DND-41 (cell line): ENCODE measurements around the gene TMTC1.

Experiments
- EZH2 ChIP-seq: IDR thresholded peaks from 3 replicates; pipeline ENCODE4 v1.6.1; 2012; ENCODE audit warnings: borderline replicate concordance, low read depth, mild to moderate bottlenecking, moderate library complexity, low read length, inconsistent platforms; ENCODE audit not compliant: severe bottlenecking
- TF ChIP-seq, protein P1 (sequence below): IDR thresholded peaks from 2 replicates; pipeline ENCODE4 v1.5.1; 2012; ENCODE audit warnings: borderline replicate concordance, low read length, moderate library complexity, mild to moderate bottlenecking; ENCODE audit not compliant: poor library complexity, severe bottlenecking; ENCODE audit errors: extremely low read depth

DNA sequence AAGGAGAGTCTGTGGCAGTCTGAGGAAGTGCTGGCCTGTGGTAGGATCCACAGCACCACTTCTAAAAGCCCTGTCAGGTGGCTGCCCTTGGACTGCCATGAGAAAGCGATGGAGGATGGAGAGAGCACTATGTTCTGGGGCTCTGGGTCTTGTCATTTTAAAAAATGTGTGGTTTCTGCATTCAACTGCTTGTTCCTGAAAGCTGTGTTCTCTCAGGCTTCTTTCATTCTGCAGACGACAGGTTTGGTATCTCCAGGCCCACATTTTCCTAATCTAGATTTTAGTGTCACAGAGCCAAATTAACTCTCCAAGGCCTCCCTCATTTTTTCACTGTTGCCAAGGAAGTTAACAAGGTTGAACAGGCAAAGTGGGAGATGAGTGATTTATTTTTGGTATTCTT, 296.8 kb downstream of the TMTC1 start:
- TF ChIP-seq, protein P1, sequence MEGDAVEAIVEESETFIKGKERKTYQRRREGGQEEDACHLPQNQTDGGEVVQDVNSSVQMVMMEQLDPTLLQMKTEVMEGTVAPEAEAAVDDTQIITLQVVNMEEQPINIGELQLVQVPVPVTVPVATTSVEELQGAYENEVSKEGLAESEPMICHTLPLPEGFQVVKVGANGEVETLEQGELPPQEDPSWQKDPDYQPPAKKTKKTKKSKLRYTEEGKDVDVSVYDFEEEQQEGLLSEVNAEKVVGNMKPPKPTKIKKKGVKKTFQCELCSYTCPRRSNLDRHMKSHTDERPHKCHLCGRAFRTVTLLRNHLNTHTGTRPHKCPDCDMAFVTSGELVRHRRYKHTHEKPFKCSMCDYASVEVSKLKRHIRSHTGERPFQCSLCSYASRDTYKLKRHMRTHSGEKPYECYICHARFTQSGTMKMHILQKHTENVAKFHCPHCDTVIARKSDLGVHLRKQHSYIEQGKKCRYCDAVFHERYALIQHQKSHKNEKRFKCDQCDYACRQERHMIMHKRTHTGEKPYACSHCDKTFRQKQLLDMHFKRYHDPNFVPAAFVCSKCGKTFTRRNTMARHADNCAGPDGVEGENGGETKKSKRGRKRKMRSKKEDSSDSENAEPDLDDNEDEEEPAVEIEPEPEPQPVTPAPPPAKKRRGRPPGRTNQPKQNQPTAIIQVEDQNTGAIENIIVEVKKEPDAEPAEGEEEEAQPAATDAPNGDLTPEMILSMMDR, result no peak
- no peak for TF ChIP-seq EZH2
